HG03196 (cell line): ENCODE measurements around the gene DGKG.
A peak's percentile ranks its signal among the peaks of the same experiment; 100 is the strongest.

Experiments
- ATAC-seq: cut with Tn5 transposase; IDR thresholded peaks from one replicate; pipeline ENCODE4 v1.9.1; 2021; ENCODE audit not compliant: unreplicated experiment

The DGKG gene

GRCh38 chr3:186247821-186248814 is 113.9 kb downstream of the DGKG start:
- ATAC-seq = no peak

DNA sequence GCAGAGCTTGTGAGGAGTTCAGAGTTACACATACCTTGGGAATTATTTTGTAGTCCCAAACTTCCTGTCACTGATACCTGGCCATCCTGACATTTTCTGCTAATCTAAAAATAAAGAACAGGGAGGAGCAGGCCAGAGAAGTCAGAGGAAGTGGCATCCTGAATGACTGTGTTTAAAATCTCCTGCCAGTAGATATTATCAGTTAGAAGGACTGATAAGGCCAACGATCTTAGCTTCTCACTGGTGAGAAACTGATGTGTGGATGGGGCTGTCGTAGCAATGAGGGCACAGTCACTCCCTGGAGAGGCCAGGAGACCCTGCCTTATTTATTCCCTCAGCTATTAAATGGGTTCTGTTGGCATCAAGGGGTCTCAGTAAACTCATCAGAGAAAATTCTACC is 115.1 kb downstream of the DGKG start:
- no peak for ATAC-seq

- ATAC-seq = no peak
Measured at GRCh38 chr3:186244016-186244415, 118.0 kb downstream of the DGKG start.

DNA sequence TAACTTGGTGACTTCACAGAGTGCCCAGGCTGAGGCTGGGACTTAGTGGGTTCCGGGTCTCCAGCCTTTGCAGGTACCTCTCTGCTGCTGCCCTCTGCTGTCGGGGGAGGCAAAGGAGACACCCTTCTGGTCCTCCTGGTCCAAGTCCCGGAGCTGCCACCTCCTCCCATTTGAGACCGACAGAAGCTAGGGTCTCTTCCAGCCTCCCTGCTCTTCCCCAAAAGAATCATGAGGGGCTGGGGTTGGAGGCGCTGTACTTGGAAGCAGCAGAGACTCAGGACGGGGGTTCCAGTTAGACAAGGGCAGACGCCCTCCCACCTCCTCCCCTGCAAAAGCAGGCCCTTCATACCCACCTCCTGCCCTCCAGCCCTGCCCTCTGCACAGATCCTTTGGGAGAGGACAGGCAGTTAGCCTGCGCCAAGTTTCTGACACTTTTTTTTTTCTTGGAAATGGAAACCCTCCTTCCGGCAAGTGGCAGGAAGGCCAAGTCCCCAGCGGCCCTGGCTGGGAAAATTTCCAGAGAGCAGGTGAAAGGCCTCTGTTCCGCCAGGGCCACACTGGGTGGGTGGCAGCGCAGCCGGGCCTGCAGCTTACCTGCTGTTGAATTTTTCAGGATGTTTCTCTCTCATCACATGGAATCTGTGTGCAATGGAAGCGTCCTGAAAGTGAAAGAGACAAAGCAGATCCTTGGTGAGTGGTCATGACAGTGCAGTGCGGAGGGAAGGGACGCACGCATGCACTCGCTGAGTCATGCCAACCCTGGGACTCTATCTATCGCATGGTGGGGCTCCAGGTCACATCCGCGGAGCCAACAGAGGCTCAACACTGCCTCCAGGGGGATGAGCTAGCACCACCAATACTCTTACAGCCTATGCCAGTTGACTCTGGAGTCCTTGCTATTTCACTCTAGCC is 119.9 kb downstream of the DGKG start:
- ATAC-seq = peak; percentile 78

- no peak for ATAC-seq
Measured at GRCh38 chr3:186239321-186239720, 122.7 kb downstream of the DGKG start.

DNA sequence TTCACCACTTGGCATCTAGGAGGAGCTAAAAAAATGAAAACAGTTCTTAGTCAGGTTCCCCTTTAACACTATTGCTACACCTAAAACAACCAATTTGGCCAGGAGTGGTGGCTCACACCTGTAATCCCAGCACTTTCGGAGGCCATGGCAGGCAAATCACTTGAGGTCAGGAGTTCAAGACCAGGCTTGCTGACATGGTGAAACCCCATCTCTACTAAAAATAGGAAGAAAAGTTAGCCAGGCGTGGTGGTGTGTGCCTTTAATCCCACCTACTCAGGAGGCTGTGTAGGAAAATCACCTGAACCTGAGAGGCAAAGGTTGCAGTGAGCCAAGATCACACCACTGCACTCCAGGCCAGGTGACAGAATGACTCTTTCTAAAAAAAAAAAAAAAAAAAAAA is 124.1 kb downstream of the DGKG start:
- ATAC-seq = no peak

DNA sequence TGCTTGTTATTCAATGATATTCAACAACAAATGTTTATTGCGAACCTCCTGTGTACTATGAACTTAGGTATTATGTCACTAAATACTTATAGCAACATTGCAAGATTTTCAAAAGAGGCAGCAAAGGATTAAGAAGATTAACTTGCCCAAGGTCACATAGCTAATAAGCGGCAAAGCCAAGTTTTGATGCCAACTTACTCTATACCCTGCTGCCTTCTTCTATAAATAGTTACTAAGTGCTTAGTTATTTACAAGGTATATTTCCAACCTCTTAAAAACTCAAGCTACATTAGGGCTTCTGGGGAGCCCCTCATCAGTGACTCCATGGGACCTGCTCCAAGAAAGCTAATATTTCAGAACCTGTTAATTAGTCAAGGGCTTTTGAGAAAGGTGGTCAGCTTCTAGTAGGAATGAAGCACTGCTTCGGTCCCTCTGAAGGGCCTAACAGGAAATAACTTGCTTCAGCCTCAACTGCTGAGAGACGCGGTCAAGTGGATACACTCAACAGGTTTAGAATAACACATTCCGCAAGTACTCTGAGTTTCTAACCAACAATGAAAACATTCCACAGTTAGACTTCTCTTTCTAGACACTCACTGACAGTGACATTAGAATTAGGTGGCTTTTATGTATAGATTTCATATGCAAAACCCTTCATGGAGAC is 125.5 kb downstream of the DGKG start:
- ATAC-seq = no peak

- ATAC-seq = peak; percentile 62
Measured at GRCh38 chr3:186235554-186235953, 126.5 kb downstream of the DGKG start.

DNA sequence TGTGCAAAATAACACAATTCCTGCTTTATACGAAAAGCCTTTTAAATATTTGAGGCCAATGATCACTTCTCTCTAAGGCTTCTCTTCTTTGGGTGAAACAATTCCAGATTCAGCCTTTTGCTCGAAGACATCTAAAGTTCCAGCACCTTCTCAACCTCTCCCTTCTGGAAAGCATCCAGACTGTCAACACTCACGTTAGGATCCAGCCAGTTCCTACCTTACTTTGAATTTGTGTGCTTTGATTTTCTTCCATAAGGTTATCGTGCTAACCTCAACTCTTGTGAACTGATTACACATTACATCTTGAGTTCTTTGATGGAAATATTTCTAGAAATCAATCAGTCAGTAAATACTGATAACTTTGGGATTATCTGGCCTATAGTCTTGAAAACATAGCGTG is 127.9 kb downstream of the DGKG start:
- ATAC-seq = no peak

DNA sequence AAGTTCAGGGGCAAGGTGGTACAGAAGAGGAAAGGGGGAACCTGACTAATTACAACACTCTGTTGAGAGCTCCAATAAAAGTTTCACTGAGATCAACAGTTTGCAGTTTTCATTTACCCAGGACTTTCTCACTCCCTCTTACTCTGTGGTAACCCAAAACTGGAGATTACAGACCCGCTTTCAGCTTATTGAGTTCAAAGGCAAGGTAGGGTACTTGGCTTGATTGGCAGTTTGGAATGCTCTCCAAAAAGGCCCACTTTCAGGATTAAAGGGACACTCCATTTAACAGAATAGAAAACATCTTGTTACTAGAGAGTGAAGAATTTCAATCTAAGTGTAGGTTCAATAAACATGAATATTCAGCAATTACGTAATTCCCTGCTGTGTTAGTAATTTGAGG is 135.6 kb downstream of the DGKG start:
- ATAC-seq = no peak

- ATAC-seq = no peak
Measured at GRCh38 chr3:186225603-186226002, 136.4 kb downstream of the DGKG start.

DNA sequence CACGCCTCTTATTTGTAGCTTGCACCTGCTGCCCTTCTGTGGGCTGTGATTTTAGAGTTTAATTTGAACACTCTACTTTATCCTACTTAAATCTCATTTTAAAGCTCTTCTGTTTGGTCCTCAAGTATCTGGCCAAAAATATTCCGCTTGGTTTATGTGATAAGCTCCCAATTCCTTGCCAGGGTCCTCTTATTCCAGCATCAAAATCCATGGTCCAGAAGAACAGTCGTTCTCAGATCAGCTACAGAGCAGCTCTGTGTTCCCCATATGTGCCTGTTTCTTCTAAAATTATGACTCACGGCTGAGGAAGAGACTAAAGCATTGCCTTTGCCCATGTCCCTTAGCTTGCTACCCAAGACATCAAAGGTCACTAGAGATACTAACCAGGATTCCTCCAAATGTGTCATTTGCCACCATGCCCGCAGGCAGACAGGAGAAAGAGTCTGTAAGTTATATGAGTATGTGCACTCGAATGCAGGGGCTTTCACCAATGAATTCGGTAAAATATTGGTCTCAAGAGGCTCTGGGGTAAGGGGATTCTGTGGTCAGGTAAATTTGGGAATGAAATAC is 137.9 kb downstream of the DGKG start:
- ATAC-seq = no peak

- no peak for ATAC-seq
Measured at GRCh38 chr3:186223476-186223875, 138.6 kb downstream of the DGKG start.

DNA sequence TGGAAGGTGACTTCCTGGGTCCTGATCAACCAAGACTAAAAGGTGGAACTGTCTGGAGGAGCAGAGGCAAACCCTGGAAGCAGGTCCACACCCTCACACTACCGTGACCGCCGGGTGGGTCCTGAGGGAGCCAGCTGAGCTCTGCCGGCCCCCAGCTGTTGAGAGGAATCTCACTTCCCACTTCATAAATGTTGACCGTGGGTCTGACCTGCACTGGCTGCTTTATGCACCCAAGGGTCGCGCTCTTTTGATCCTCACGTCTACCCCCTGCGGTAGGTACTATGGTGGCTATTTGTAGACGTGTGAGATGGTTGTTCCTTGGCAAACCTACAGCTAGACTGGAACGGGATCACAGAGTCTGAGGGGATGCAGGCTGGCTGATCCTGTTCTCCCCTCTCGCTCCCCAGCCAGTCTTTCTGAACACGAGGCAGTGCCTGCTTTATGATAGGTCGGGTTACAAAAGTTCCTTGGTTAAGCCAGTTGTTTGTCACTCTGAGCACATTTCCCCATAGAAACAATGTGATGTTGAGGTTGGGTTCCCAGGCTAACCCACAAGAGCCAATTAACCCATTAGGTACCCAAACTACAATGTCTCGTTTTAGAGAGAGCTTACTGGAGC is 140.2 kb downstream of the DGKG start:
- no peak for ATAC-seq

GRCh38 chr3:186220911-186221645 is 141.0 kb downstream of the DGKG start:
- no peak for ATAC-seq

DNA sequence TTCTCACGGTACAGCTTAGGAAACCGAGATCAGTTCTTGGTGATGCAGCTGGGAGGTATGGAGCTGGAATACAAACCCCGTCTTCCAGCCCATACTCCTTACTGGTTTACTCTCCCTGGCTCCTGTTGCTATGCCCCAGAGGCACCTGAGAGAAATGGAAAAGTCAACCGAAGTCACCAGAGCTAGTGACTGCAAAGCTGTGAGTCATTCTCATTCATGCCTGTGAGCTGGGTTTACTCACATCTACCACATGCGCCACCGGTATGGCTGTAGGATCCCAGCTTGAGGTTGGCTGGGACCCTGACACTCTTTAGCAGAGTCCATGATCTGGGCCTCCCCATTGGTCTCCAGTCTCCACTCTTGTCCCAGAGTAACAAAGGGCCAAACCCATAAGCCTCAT is 141.7 kb downstream of the DGKG start:
- ATAC-seq = no peak

DNA sequence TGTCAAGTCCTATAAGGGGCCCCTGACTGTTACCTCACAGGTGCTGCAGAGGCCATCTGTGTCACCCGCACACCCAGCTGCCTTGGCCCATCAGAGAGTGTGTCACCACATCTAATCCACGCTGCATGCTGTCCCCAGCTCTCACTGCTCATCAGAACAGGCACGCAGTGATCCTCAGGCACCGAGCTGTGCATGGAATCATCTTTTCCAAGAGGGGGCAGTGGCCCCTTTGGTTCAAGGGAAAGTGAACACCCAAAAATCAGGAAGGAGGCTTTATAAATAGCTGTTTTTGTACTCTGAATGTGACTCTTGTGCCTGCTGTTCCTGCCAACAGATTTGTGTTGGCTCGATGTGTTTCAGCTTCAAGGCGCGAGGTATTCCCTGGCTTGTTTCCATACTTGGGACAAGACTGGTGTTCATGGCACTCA is 142.8 kb downstream of the DGKG start:
- ATAC-seq = no peak

GRCh38 chr3:186218421-186218820 is 143.6 kb downstream of the DGKG start:
- ATAC-seq = no peak

- ATAC-seq = peak; percentile 84
Measured at GRCh38 chr3:186217820-186218164, 144.2 kb downstream of the DGKG start.
